IPS-18c (cell line): Measurements from ENCODE around the gene TEX264.
A peak's percentile ranks its signal among the peaks of the same experiment; 100 is the strongest.

Experiments
- H3K4me3 ChIP-seq: 2 replicates; pipeline ENCODE4 v1.7.0; 2013; ENCODE audit warnings: low read depth, mild to moderate bottlenecking, low read length, moderate library complexity; ENCODE audit not compliant: insufficient read depth
- H3K9me3 ChIP-seq: one replicate; pipeline ENCODE4 v1.6.1; 2013; ENCODE audit warnings: mild to moderate bottlenecking, low read length, moderate library complexity; ENCODE audit not compliant: control insufficient read depth, insufficient read depth

TEX264 gene

GRCh38 chr3:51706788-51707731 is 36.0 kb downstream of the TEX264 start, which contains the start of gene GRM2:
GRM2 (plus strand) TSS chr3:51707068; CDS start chr3:51708984, 1,916 bp downstream.
- Histone ChIP-seq H3K4me3 (peak within 1 kb of the TSS; percentile 74), H3K9me3 (no peaks in the 10 kb centered on the region)

GRCh38 chr3:51708216-51708845 is 37.3 kb downstream of the TEX264 start:
- peaks cover 2% of the 10 kb centered on the region for H3K9me3 ChIP-seq

GRCh38 chr3:51709004-51709420 is 38.0 kb downstream of the TEX264 start:
- H3K4me3 ChIP-seq = no peak overlapping the region
- peaks cover 2% of the 10 kb centered on the region for H3K9me3 ChIP-seq

More at GRCh38 chr3:51708216-51708845, 37.3 kb downstream of the TEX264 start:
- H3K4me3 ChIP-seq = no peak overlapping the region

GRCh38 chr3:51709675-51710074 is 38.6 kb downstream of the TEX264 start:
- Histone ChIP-seq H3K4me3 (no peak overlapping the region), H3K9me3 (peaks cover 2% of the 10 kb centered on the region)

- peaks cover 2% of the 10 kb centered on the region for H3K9me3 ChIP-seq
- H3K4me3 ChIP-seq = no peak overlapping the region
Measured at GRCh38 chr3:51710631-51711351, 39.7 kb downstream of the TEX264 start.

GRCh38 chr3:51711352-51712037 is 40.4 kb downstream of the TEX264 start:
- H3K9me3 ChIP-seq = peaks cover 2% of the 10 kb centered on the region
- H3K4me3 ChIP-seq = no peak overlapping the region

- Histone ChIP-seq H3K9me3 (peaks cover 2% of the 10 kb centered on the region), H3K4me3 (no peak overlapping the region)
Measured at GRCh38 chr3:51712038-51712420, 41.0 kb downstream of the TEX264 start.

GRCh38 chr3:51712511-51712931 is 41.5 kb downstream of the TEX264 start:
- Histone ChIP-seq H3K9me3 (peaks cover 2% of the 10 kb centered on the region), H3K4me3 (no peak overlapping the region)

- H3K9me3 ChIP-seq = peaks cover 2% of the 10 kb centered on the region
- H3K4me3 ChIP-seq = no peak overlapping the region
Measured at GRCh38 chr3:51712963-51713362, 41.9 kb downstream of the TEX264 start.

GRCh38 chr3:51715231-51715976 is 44.4 kb downstream of the TEX264 start:
- Histone ChIP-seq H3K9me3 (peaks cover 2% of the 10 kb centered on the region), H3K4me3 (no peak overlapping the region)

- no peak overlapping the region for H3K4me3 ChIP-seq
- H3K9me3 ChIP-seq = peaks cover 2% of the 10 kb centered on the region
Measured at GRCh38 chr3:51715977-51716294, 44.9 kb downstream of the TEX264 start.

GRCh38 chr3:51716805-51717204 is 45.8 kb downstream of the TEX264 start:
- peaks cover 2% of the 10 kb centered on the region for H3K9me3 ChIP-seq

GRCh38 chr3:51717446-51717845 is 46.4 kb downstream of the TEX264 start:
- Histone ChIP-seq H3K9me3 (peaks cover 2% of the 10 kb centered on the region), H3K4me3 (no peak overlapping the region)

More at GRCh38 chr3:51716805-51717204, 45.8 kb downstream of the TEX264 start:
- H3K4me3 ChIP-seq = no peak overlapping the region

GRCh38 chr3:51717947-51718346 is 46.9 kb downstream of the TEX264 start:
- H3K4me3 ChIP-seq = no peak overlapping the region
- peaks cover 2% of the 10 kb centered on the region for H3K9me3 ChIP-seq

GRCh38 chr3:51718547-51719409 is 47.7 kb downstream of the TEX264 start:
- Histone ChIP-seq H3K9me3 (no peaks in the 10 kb centered on the region), H3K4me3 (no peak overlapping the region)
